T-helper 1 cell treated with Interleukin-12 subunit alpha and Interleukin-12 subunit beta and Interleukin-4 antibody, amounts not matched to agents 30 ng/mL and 1 ng/mL, for 36 hours (primary cell): ENCODE results near the gene C19orf81. TPM values are rescaled to one million over a fixed set of nuclear protein-coding genes. Genes with fewer than 3 reads are reported as not detected.

ENCODE experiments used
- intact Hi-C: fragments of 100-400 bp; cut with micrococcal nuclease; formaldehyde crosslinking; loops from one replicate; pipeline ENCODE4 v1.15.1; 2024
- total RNA-seq: library from RNA; stranded (reverse); gene quantifications from 2 replicates; pipeline ENCODE4 v1.2.3, GENCODE V29; 2022

The C19orf81 gene
- total RNA-seq, 1 donor from 2014 or later, result not detected

DNA sequence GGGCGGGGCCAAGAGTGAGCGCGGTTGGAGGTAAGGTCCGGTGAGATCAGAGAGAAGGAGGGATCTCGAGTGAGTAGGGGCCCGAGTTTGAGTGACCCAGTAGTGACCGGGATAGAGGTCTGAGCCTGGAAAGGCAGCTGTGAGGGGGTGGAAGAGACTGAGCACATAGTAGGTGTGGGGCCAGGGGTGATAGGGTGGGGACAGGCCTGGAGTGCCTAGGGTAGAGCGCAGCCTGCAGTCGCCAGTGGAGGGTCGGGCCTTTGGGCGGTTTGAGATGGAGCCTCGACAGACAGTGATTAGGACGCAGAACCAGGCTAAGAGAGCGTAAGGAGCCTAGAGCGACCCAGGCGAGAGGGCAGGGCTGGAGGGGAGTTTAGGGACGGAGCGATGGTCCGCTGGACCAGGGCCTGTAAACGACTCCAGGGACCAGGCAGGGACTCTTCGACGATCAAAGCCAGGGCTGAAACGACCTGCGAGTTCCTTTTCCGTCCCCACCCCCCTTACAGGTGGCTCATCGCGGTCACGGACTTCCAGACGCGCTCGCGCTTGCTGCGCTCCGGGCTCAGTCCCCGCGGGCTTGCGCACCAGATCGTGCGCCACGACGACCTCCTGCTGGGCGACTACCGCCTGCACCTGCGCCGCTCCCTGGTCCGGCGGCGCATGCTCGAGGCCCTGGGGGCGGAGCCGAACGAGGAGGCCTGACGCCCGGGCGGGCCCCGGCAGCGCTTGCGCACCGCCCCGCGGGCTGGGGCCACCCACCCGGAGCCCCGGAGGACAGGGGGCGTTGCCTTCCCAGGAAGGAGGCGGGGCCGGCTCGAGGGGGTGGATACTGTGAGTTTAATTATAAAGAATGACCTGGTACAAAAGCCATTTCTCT is 9.4 kb downstream of the C19orf81 start:
- intact Hi-C loops, result loop anchor here (1.0 to 5.0 kb wide), 2 partner anchors 51 to 67 kb away; no protein-coding TSS in a partner anchor

DNA sequence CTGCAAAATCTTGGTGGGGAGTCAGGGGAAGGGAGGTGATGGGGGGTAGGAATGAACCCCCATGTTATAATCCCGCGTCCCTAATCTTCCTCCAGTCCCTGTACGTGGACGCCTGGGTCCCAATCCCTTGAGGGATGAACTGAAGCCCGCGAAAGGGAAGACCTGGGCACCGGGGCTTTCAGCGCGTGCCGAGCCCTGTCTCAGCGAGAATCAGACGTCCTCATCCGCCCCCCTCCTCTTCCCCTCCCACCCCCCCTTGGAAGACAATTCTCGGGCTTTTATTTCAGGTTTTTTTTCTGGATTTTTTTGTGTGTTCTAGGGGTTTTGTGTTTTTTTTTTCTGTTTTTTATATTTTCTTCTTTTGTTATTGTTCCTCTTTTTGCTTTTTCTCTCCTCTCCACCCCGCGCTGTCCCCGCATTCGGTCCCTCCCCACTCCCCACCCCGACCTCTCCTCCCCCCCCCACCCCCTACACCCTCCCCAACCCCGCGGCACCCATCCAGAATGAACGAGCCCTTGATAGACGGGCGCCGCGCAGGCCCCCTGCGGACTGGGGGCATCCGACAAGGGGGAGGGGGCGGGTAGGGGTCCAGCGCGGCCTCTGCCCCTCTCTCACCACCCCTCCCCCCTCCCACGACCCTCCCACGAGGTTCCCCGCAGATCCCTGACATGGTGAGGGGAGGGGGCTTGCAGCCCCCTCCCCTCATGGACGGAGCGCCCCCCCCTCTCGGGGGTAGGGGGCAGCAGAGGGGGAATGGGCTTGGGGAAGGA is 10.3 kb downstream of the C19orf81 start:
- intact Hi-C loops, result loop anchor here (5.0 kb wide), 1 partner anchor 52 kb away; no protein-coding TSS in a partner anchor

DNA sequence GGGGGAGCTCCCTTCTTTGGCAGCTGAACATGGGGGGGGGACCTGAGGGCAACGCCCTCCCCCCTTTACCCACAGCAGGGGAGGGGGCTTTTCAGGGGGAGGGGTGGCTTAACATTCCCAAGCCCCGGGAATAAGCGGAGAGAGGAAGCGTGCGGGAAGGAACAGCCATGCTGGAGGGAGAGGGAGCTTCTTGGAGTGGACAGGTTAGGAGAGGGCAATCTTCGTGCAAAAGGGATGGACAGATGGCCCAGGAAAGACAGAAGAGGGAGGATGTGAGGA is 10.8 kb downstream of the C19orf81 start:
- intact Hi-C loops, result no loop called here

DNA sequence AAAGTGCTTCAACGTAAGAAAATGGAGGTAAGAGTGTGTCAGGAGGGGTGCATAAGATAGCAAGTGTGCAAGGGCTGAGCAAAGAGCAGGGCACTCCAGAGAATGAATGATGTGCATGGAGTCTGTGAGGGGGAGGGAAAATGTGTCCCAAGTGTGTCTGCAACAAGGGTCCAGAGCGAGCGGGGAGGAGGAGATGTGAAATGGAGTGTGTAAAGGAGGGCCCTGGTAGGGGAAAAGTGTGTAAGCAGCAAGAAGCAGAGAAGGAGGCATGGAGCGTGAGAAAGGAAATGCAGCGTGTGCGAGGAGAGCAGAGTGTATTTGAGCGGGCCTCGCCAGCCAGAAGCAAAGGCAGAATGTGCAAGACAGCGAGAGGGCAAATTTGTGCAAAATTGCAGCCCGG is 11.8 kb downstream of the C19orf81 start:
- intact Hi-C loops, result no loop called here

DNA sequence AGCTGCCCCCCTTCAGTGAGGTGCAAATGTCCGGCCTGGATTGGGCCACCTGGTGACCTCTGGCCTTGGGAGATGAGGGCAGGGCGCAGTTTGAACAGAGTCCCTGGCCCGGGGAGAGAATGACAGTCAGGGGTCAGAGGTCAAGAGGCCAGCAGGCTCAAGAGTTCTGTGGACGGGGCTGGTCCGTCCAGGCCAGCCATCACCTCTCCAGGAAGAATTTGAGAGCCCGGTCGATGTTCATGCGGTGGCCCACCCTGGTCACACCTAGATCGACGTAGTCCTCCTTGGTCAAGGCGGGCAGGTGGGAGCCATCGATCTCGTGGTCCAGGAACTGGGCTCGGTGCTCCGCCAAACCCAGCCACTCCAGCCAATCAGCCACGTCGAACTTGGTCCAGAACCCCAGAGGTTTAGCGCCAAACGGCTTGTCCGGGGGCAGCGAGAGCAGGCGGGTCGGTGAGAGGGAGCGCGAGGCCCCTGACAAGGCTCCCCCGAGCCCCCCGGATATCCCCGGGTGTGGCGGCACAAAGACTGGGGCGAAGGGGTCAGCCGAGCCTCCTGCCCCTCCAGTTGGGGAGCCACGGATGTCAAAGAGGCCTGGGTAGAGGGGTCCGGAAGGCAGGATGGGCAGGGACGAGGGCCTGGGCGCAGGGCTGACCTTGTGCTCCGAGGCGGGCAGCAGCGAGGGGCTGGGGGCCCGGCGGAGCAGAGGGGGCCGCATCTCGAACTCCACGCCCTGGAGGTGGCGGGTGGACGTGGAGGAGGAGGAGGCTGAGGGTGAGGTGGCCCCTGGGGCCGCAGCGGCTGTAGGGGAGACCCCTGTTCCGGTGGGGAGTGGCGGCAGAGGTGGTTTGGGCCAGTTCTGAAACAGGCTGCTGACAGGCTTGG is 12.8 kb downstream of the C19orf81 start:
- intact Hi-C loops, result no loop called here

DNA sequence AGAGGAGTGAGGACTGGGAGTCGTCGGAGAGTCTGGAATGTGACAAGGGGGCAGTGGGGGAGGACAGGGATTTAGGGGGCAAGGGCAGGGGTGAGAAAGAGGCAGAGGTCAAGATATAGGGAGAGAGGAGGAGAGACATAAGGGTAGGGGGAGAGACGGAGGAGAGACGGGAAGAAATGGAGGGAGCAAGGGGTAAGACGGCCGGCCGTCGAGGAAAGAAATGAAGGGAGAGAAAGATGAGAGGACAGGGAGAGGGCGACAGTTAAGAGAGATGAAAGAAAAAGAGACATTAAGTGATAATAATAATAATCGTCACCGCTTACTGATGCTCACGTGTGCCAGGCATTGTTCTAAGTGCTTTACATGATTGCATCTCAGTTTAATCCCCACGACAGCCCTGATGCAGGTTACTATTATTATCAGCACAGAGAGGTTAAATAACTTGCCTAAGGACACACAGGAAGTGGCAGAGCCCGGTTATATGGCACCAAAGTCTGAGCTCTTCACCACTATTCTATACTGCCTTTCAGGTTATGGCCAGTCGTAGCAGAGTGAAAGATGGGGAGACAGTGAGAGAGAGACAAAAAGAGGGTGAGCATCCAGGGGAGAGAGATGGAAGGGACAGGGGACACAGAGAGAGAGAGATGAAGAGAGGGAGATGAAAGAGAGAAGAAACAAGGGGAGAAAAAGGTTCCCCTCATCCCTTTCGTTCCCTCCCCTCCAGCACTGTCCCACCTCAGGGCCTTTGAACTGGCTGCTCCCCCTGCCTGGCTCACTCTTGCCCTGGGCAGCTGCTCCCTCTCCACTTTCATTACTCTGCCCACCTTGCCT is 13.6 kb downstream of the C19orf81 start:
- intact Hi-C loops, result no loop called here

DNA sequence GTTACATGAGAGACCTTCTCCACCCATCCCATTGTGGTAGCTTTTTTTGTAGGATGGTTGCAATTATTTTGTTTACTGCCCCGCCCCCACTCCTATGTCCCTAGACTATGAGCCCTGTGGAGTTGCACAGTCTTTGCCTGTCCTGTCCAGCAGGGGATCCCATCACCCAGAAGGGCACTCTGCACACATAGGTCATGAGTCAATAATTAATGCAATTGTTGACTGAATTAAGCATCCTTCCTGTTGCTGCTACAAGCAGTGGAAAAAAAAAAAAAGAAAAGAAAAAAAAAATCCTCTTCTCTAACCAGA is 14.2 kb downstream of the C19orf81 start:
- intact Hi-C loops, result no loop called here

DNA sequence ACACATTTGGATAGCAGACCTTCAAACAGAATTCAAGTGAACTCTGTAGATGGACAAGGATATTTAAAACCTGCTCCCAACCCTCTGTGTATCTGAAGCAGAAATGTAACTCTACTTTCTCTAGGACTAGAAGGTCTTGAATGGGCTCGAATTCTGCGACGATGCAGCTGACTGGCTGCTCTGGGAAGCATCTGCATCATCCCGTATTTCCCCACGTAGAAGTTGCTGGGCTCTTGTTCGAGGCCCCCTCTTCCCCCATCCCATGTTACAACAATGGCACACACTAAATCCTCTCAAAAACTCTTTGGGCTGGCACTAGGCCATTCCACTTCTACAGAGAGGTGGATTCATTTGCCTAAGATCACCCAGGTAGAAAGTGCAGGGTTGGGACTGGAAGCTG is 15.0 kb downstream of the C19orf81 start:
- intact Hi-C loops, result no loop called here

DNA sequence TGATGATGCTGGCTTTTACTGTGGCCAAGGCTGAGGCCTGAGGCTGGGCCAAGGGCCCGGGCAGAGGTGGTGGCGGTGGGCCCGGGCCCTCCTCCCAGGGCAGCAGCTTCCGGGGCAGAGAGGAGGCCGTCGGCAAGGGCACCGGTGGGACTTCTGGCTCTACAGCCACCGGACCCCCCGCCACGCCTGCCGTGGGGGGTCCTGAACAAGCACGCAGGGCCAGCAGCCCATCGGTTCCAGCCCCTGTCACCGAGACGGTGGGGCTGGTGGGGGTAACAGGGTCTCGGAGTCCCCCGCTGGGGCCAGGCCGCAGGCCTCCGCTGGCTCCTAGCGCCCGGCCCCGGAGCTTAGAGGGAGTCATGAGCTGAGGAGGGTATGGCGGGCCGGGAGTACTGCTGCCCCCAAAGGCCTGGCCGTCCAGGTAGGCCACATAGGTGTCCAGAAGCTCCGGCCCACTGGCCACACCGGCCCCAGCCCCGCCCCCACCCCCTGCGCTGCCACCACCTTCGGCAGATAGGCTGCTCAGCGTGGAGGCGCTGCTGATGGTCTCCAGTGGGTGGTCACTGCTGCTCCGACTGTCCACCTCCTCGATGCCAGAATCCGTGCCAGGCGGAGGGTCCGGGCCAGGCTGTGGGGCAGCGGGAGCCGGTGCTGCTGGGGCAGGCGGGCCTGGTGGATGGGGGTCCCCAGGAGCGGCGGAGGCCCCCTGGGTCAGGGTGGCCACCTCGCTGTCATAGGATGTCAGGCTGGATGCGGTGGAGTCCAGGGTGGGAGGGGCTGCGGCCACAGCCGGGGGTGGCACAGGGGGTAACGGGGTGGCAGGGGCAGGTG is 17.3 kb downstream of the C19orf81 start:
- intact Hi-C loops, result no loop called here

DNA sequence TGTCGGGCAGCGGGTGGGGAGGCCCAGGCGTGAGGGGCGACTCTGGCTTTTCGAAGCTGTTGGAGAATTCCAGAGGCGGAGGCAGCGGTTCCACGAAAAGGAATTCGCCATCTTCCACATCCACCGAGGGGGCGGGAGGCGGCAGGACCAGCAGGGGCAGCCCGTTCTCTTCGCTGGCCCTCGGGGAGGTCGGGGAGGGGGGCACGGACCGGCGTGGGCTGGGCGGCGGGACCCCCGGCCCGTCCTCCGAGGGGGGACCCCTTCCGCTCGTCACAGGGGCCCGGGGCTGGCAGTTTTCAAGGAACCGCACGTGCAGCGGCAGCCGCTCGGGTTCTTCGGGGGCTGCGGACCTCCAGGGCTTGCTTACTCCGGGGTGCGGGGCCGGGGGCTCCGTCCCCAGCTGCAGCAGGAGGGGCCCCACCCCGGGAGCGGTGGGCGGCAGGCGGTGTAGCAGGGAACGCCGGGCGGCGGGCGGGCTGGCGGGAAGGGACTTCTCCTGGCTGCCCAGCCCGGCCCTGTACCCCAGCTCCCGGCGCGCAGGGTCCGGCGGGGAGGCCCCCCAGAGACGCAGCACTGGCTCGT is 18.0 kb downstream of the C19orf81 start:
- intact Hi-C loops, result no loop called here

DNA sequence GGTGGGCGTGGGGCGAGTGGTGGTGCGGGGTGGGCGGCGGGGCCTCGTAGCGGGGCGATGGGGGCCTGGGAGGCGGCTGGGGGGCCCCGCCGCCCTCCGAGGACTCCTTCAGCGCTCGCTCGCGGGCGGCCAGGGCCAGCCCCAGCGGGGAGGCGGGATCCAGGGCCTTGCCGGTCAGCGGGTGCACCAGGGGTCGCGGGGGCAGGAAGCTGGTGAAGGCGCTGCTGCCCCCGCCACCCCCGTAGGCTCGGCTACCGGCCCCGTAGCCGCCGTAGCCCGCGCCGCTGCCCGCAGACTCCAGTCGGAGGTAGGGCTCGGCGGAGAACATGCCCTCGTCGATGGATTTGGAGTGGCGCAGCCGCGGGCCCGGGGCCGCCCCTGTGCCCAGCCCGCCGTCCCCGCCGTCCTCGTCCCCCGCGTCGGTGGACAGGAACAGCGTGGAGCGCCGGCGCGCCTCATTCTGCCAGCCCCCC is 18.6 kb downstream of the C19orf81 start:
- intact Hi-C loops, result no loop called here

DNA sequence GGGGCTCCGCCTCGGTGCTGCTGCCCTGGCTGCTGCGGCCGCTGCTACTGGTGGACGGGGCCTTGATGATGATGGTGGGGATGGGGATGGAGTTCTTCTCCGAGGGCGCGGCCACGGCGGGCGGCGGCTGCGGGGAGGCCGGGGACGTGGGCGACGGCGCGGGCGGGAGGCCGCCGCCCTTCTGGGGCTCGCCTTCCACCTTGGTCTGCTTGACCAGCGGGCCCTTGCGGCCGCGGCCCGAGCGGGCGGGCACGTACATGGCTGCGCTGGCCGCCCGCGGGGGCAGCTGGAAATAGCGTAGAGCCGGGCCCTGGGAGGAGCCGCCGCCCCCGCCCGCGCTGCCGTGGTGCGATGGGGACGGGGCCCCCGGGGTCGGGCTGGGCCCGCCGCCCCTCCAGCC is 19.2 kb downstream of the C19orf81 start:
- intact Hi-C loops, result no loop called here

DNA sequence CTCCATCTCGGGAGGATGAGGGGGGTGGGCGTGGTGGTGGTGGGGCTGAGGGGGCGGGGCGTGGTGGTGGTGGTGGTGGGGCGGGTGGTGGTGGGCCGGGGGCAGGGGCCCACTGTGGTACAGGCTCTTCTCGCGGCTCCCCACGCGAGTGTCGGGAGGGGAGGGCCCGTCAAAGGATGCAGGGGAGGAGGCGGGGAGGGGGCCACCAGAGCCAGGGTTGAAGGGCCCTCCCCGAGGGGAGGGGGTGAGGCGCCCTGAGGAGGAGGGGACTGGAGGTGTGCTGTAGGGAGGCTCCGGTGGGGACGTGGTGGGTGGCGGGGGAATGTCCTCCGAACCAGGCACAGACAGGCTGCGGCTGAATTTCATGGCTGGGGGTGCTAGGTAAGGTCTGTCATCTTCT is 19.6 kb downstream of the C19orf81 start:
- intact Hi-C loops, result loop anchor here (1.0 kb wide), 2 partner anchors 114 to 253 kb away; no protein-coding TSS in a partner anchor

DNA sequence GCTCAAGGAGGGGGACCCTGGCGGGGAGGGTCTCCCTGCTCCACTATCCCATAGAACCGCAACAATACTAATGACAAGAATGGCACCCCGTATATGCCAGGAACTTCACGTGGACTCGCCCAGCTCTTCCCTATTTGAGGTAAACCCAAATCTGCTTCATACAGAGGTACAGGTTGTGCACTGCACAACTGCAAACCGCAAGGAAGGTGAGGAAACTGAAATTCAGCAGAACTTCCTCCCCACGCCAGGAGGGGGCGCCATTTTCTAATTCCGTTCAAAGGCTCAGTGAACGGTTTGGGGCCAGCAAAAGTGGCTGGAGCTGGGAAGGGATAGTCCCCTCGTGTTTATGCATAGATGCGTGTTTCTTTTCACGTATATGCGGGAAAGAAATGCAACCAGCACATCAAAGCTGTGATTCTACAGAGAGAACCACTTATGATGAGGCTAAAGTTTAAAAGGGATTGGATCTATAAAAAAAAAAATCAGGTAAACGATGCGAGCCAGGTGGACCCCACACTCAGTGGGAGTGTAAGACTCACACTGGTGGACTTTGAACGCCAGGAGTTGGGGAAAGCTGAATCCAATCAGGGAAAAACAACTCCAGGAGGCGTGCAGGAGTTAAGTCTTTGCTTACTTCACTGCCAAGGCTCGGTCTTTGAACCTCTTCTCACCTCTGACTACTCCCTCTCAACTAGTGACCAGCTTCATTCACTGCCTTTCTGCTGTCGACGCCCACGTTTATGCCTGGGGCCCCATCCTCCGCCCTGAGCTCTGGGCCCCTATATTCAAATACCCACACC is 20.3 kb downstream of the C19orf81 start:
- intact Hi-C loops, result loop anchor here (1.0 kb wide), 2 partner anchors 114 to 253 kb away; no protein-coding TSS in a partner anchor

DNA sequence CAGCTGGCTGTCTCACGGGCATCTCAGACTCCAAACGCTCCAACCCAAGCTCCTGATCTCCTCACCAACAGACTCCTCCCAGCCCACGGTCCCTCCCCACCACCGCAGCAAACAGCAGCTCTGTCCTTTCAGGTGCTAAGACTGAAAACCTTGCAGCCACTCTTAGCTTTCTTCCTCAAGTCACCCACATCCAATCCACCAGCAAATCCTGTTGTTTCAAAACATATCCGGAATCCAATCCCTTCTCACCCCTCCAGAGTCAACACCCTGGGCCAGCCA is 20.8 kb downstream of the C19orf81 start:
- intact Hi-C loops, result no loop called here

DNA sequence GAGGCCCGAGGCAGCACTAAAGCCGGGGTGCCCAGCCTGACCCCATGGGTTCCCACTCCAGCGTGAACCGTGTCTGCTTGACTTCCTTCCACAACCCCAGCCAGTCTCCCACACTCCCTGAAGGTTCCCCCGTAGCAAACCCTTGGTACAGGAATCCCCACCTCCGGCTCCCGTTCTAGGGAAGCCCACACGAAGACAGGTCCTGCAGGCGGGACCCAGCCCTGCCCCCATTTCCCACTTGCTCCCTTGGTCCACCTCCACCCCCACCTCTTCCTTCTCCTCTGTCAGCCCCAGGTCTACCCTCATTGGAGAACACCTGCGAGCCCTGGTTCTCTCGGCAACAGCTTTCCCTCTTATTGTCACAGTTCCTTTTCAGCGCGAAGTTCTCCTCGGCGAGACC is 23.9 kb downstream of the C19orf81 start:
- intact Hi-C loops, result no loop called here

DNA sequence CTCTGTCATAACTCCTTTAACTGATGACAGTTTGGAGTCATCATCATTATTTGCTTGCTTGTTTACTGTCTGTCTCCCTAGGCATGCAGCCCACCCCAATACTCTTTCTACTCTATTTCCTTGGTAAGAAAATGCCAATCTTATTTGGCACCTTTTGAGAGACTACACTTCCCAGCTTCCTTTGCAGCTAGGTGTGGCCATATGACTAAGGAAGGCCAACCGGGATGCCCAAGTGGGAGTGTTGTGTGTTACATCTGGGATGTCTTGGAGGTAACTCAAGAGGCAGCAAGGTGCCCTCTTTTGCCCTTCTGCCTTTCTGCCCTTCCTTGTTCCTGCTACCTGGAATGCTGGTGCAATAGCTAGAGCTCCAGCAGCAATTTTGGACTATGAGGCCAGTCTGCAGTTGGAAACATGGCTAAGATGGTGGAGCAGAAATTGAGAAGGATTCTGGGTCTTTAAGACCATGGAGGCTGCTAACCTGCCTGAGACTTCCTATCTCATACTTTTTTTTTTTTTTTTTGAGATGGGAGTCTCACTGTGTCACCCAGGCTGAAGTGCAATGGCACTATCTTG is 27.5 kb downstream of the C19orf81 start:
- intact Hi-C loops, result no loop called here

DNA sequence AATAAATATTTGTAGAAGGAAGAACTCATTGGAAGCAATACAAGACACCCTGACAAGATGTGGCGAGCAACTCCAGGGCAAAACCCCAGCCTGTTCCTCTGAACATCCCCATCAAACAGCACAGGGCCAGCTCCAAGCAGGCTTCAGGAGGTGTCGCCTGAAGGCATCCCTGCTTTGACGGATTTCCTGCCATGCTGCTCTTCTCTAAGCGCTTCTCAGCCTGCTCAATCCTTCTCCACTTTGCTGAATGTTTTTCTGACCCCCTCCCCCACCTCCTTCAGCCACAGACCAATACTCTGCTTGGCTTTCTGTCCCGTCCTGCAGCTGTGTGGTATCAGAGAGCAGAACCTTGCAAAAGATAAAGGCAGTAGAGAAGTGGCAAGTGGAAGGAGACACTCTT is 28.4 kb downstream of the C19orf81 start:
- intact Hi-C loops, result no loop called here

DNA sequence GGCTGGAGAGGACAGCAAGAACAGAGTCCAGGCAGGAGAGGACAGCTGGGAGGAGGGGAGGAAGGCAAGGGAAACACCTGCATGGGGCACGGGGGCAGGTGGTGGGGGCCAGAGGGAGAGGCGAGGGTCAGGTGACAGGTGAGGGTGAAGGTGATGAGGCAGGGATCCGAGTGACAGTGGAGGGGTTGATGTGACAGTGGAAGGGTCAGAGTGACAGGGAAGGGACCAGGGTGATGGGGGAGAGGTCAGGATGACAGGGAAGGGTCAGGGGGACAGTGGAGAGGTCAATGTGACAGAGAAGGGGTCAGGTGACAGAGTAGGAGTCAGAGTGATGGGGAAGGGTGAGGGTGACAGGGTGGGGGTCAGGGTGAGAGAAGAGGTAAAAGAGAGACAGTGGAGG is 29.1 kb downstream of the C19orf81 start:
- intact Hi-C loops, result no loop called here
